Neural crest cell (in vitro differentiated cells): ENCODE measurements around the gene NATD1. TPM values are rescaled to one million over a fixed set of nuclear protein-coding genes. Genes with fewer than 3 reads are reported as not detected.
A peak's percentile ranks its signal among the peaks of the same experiment; 100 is the strongest.
"Not testable (repeated sequence)": the region's sequence is repeated elsewhere in the genome, so short reads cannot be mapped to it uniquely, and the experiment has no call there.

Experiments
- DNase-seq: peaks from one replicate; pipeline ENCODE4 v3.0.0; 2021; ENCODE audit warnings: low read depth, mixed read lengths, low spot score
- H3K27ac Mint-ChIP-seq: one replicate; pipeline ENCODE4 v1.8.0; 2021; ENCODE audit warnings: mild to moderate bottlenecking, mixed read lengths; ENCODE audit not compliant: unreplicated experiment
- H3K27me3 Mint-ChIP-seq: 2 replicates; pipeline ENCODE4 v1.8.0; 2021; ENCODE audit warnings: low read depth, mild to moderate bottlenecking, mixed read lengths
- H3K36me3 Mint-ChIP-seq: 2 replicates; pipeline ENCODE4 v1.8.0; 2021; ENCODE audit warnings: low read depth, mild to moderate bottlenecking, mixed read lengths
- H3K4me1 Mint-ChIP-seq: 2 replicates; pipeline ENCODE4 v1.8.0; 2021; ENCODE audit warnings: mixed read lengths
- H3K4me3 Mint-ChIP-seq: one replicate; pipeline ENCODE4 v1.8.0; 2021; ENCODE audit warnings: mild to moderate bottlenecking, mixed read lengths
- H3K9me3 Mint-ChIP-seq: 2 replicates; pipeline ENCODE4 v1.8.0; 2021; ENCODE audit warnings: mixed read lengths
- CTCF ChIP-seq: fragments of 200-600 bp; sonication (generic); conservative IDR thresholded peaks from 2 replicates; pipeline ENCODE4 v1.5.0; 2021; ENCODE audit warnings: antibody characterized with exemption, mild to moderate bottlenecking
- total RNA-seq: library from RNA; stranded (reverse); gene quantifications from 2 replicates; pipeline ENCODE4 v1.2.1, GENCODE V29; 2021

The NATD1 gene
- total RNA-seq, 1 donor from 2014 or later, result 6.7 TPM

DNA sequence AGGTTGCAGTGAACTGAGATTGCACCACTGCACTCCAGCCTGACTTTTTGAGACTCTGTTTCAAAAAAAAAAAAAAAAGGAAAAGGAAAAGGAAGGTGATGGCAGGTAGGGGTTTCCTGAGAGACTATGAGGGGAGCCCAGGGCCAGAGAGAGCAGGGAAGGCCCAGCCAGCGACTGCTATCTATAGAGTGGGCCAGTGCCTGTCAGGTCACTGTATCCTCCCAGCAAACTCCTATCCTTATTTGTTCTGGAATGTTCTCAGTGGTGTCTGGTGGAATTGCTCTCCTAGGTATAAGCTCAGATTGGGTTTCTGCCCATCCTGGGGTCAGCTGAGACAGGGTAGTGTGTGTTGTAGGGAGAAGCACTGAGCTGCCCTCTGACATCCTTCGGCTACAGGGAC is 24.4 kb downstream of the NATD1 start:
- no peak overlapping the region for H3K27ac Mint-ChIP-seq
- H3K4me1 Mint-ChIP-seq, result no peaks in the 10 kb centered on the region
- H3K27me3 Mint-ChIP-seq, result no peaks in the 10 kb centered on the region
- no peak for DNase-seq
- TF ChIP-seq CTCF, result no peak
- H3K36me3 Mint-ChIP-seq, result no peaks in the 10 kb centered on the region
- H3K4me3 Mint-ChIP-seq, result no peak overlapping the region
- H3K9me3 Mint-ChIP-seq, result peaks cover 3% of the 10 kb centered on the region

DNA sequence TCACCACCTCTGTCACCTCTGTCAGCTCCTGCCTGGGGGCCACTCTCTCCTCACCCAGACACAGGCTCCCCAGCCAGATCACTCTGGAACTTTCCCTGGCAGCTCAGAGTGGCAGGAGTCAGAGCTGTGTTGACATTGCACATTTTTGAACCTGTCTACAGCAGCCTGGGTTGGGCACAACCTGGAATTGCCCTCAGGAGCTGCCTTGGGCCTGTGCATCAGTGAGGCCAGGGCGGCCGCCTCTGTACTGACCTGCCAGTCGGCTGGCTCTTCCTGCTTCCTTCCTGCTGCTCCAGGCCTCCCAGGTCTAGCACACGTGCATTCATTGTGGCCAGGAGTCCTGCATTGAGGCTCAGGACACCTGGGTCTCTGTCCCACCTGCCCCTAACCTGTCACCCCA is 25.1 kb downstream of the NATD1 start:
- TF ChIP-seq CTCF, result no peak
- H3K27ac Mint-ChIP-seq, result peak overlapping the region; percentile 12
- no peak for DNase-seq
- H3K4me1 Mint-ChIP-seq, result no peaks in the 10 kb centered on the region
- H3K27me3 Mint-ChIP-seq, result no peaks in the 10 kb centered on the region
- no peak overlapping the region for H3K4me3 Mint-ChIP-seq
- peaks cover 3% of the 10 kb centered on the region for H3K9me3 Mint-ChIP-seq
- no peaks in the 10 kb centered on the region for H3K36me3 Mint-ChIP-seq

GRCh38 chr17:21227277-21227676 is 25.9 kb downstream of the NATD1 start:
- not testable (repeated sequence) for H3K4me3 Mint-ChIP-seq, DNase-seq, H3K27ac Mint-ChIP-seq, H3K9me3 Mint-ChIP-seq, H3K4me1 Mint-ChIP-seq, H3K27me3 Mint-ChIP-seq, H3K36me3 Mint-ChIP-seq

DNA sequence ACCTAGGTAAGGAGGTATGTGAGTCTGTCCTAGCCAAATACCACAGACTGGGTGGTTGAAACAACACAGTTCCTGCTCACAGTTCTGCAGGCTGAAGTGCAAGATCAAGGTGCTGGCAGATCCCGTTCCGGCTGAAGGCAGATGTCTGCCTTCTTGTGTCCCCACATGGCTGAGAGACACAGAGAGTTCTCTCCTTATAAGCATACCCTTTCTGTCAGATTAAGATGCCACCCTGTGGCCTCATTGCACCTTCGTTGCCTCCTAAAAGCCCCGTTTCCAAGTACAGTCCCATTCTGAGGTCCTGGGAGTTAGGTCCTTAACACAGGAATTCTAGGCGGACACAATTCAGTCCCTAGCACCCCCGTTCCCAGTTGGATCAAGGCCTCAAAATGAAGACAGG is 30.1 kb downstream of the NATD1 start:
- Mint-ChIP-seq H3K27ac (no peak overlapping the region), H3K27me3 (no peaks in the 10 kb centered on the region), H3K4me1 (no peaks in the 10 kb centered on the region), H3K4me3 (no peak overlapping the region), H3K9me3 (peaks cover 3% of the 10 kb centered on the region), H3K36me3 (peaks cover 14% of the 10 kb centered on the region)
- no peak for DNase-seq
- TF ChIP-seq CTCF, result no peak

DNA sequence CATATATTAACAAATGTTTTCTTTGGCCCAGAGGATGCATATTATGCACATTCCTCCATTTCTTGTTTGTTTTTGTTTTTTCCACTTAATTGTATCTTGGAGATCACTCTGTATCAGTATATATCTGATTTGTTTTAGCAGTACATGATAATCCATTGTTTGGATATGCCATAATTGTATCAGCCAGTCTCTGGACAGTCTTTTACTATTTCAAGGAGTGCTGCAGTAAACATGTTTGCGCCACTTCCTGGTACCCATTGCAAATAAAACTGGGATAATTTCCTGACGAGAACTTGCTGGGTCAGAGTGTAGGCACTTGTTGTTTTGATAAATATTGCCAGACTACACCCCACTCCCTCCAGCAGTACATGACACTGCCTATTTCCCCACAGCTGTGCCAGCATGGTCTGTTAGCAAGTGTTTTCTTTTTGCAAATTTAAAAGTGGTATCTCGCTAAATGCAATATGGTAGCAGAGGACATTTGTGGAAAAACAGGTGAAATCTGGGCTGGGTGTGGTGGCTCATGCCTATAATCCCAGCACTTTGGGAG is 34.3 kb downstream of the NATD1 start:
- Mint-ChIP-seq H3K27ac (no peak overlapping the region), H3K27me3 (no peaks in the 10 kb centered on the region)

DNA sequence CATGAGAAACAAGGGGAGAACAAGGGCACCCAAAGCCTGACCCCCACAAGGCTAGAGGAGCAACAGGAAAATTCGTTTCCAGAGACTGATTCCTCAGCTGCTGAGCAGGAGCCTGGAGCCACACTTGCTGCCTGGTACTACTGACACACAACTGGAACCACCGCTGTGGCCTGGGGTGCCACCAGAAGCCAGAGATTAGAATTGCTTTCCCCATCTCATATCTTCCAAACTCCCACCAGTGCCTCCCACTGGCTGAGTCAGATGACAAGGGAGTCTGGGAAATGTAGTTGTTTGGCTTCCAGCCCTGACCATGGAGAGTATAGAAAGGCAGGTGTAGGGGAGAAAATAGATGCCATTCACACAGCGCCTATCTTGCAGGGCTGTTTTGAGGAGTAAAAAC is 35.1 kb downstream of the NATD1 start:
- Mint-ChIP-seq H3K36me3 (peaks cover 14% of the 10 kb centered on the region), H3K9me3 (peaks cover 3% of the 10 kb centered on the region), H3K4me3 (peak overlapping the region; percentile 16), H3K27ac (no peak overlapping the region), H3K4me1 (peaks cover 22% of the 10 kb centered on the region), H3K27me3 (no peaks in the 10 kb centered on the region)
- TF ChIP-seq CTCF, result no peak
- DNase-seq, result no peak

More for the DNA sequence above, 34.3 kb downstream of the NATD1 start:
- no peak for TF ChIP-seq CTCF
- H3K4me3 Mint-ChIP-seq, result peak overlapping the region; percentile 44
- peaks cover 3% of the 10 kb centered on the region for H3K9me3 Mint-ChIP-seq
- H3K4me1 Mint-ChIP-seq, result peaks cover 19% of the 10 kb centered on the region
- peaks cover 14% of the 10 kb centered on the region for H3K36me3 Mint-ChIP-seq
- DNase-seq, result no peak
